ENCODE measurements around the gene EPN3.

DNA sequence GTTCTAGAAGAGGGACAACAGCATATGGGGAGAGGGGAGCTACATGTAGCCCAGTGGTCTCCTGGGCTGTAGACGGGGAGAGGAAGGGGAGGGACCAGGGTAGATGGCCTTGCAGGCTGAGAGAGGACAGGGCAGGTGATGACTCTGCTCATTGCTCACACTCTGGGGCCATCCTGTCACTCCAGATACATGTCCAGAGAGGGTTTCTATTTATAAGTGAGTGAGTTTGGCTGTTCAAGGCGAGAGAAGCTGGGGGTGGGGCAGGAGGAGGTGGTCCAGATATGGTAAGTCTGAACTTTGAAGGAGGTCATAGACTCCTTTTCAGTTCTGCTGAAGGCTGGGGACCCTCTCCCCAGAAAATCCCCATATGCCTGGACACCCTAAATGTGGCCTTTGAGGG, 50.2 kb downstream of the EPN3 start:
- TF ChIP-seq, protein P1, sequence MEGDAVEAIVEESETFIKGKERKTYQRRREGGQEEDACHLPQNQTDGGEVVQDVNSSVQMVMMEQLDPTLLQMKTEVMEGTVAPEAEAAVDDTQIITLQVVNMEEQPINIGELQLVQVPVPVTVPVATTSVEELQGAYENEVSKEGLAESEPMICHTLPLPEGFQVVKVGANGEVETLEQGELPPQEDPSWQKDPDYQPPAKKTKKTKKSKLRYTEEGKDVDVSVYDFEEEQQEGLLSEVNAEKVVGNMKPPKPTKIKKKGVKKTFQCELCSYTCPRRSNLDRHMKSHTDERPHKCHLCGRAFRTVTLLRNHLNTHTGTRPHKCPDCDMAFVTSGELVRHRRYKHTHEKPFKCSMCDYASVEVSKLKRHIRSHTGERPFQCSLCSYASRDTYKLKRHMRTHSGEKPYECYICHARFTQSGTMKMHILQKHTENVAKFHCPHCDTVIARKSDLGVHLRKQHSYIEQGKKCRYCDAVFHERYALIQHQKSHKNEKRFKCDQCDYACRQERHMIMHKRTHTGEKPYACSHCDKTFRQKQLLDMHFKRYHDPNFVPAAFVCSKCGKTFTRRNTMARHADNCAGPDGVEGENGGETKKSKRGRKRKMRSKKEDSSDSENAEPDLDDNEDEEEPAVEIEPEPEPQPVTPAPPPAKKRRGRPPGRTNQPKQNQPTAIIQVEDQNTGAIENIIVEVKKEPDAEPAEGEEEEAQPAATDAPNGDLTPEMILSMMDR (IDR thresholded peaks at IDR 0.05), result no peak
- TF ChIP-seq EZH2 (IDR thresholded peaks at IDR 0.05; ENCODE audit: borderline replicate concordance, insufficient read depth, low read depth, low read length, poor library complexity, severe bottlenecking), result no peak

Measured in B cell (primary cell).